Stimulated activated CD4-positive, alpha-beta T cell treated with anti-CD3 and anti-CD28 coated beads, TNF-alpha, amount 100 ng/mL, for 48 hours (primary cell): ENCODE results near the gene EDEM3.
"Not testable (repeated sequence)": the region's sequence is repeated elsewhere in the genome, so short reads cannot be mapped to it uniquely, and the experiment has no call there.

Experiments used
- DNase-seq, 3 donors: peaks; one replicate each; pipeline ENCODE4 v3.0.0-alpha.2; 2020; ENCODE audit warnings: low read depth in 3 of 3

The EDEM3 gene, protein sequence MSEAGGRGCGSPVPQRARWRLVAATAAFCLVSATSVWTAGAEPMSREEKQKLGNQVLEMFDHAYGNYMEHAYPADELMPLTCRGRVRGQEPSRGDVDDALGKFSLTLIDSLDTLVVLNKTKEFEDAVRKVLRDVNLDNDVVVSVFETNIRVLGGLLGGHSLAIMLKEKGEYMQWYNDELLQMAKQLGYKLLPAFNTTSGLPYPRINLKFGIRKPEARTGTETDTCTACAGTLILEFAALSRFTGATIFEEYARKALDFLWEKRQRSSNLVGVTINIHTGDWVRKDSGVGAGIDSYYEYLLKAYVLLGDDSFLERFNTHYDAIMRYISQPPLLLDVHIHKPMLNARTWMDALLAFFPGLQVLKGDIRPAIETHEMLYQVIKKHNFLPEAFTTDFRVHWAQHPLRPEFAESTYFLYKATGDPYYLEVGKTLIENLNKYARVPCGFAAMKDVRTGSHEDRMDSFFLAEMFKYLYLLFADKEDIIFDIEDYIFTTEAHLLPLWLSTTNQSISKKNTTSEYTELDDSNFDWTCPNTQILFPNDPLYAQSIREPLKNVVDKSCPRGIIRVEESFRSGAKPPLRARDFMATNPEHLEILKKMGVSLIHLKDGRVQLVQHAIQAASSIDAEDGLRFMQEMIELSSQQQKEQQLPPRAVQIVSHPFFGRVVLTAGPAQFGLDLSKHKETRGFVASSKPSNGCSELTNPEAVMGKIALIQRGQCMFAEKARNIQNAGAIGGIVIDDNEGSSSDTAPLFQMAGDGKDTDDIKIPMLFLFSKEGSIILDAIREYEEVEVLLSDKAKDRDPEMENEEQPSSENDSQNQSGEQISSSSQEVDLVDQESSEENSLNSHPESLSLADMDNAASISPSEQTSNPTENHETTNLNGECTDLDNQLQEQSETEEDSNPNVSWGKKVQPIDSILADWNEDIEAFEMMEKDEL

DNA sequence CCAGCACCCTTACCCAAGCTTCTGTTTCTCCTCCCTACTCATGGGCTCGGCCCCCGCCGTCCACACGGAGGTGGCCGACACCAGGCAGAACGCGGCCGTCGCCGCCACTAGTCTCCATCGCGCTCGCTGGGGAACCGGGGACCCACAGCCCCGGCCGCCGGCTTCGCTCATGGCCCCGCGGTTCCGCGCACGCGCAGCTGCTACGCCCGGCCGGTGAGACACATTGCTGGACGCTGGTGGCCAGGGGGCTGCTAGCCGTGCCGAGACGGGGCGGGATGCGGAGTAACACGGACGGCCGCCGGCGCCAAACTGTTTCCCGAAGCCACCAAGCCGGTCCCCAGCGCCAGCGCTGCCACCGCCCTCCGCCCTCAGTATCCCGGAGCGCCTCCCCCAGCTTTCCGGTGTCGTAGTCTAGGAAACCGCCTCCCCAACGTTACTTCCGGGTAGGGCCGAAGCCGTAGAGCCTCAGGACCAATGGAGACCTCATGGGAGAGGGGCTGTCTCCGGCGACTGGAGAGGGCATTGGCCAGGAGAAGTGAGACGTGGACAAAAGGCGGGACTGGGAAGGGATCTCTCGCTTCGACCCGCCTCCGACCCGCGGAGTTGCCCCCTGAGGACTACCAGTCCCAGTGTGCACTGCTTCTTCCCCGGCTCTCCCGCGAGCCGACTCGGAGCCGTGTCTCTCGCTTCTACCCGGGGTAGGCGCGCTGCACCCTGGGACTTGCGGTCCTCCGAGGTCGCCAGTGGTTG, at the start of gene EDEM3:
TSS of gene EDEM3 (minus strand) at position 383 of the 750 bp plus-strand sequence. CDS start at position 171, 212 bp downstream.
- peak; percentile 91 to 97 (median 94) for DNase-seq

DNA sequence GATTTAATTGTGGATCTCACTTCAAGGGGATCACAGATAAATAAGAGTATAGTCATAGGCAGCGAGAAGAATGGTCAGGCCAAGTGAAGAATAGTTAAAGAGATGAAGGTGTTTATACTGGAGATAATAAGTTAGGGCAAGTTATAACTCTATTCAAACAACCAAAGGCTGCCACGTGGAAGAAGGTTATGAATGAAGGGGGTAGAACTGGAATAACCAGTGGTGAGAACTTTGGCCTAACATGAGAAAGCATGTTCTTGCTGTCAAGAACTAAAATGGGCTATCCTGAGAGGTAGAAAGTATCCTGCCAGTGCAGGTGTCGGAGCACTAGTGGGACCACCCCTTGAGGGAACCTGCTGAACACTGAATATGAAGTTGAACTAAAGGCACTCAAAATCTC, 49.6 kb upstream of the EDEM3 start:
- no peak for DNase-seq

DNA sequence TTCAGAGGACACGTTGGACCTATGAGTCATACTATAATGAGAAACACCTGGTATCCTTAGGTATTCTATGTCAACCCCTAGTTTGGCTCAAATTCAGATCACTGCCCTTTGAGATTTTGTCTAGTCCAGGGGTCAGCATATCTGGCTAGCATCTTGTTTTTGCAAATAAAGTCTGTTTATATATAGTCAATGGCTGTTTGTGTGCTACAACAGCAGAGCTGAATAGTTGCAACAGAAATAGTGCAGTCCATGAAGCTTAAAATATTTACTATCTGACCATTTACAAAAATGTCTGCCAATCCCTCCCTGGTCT, 48.5 kb upstream of the EDEM3 start:
- no peak for DNase-seq

DNA sequence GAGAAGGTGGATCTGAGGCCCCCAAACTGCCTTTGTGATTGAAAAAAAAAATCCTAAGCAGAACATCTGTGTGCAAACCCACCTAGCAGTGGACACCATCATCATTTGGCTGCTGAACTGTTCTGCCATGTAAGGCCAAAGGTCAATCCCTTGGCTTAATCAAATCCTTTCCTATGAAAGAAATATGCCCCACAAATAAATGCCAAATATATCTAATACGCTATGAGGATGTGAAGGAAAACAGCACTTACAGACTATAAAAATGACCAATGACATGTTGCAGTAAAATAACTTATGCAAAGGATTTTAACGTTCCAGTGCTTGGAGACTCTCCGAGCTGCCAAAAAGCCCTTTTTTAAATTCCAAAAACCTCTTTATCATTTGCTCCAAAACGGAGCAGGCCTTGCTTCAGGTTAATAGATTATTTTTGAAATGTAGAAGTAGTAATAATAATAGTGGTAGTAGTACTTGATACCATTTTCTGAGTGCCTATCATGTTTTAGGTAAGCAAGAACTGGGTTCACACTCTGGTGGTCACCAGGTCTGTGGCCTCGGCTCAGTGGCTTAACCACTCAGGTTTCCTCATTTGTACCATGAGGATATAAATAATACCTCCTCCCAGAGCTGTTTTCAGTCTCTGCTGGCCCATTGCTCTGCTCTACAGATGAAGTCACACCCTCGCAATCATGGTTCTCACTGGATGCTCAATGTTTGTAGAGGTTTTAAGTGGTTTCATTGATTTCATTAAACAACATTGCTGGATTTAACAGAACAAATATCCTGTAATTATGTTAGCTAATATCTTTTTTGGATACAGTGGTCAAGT, 47.9 kb upstream of the EDEM3 start:
- DNase-seq, result no peak

DNA sequence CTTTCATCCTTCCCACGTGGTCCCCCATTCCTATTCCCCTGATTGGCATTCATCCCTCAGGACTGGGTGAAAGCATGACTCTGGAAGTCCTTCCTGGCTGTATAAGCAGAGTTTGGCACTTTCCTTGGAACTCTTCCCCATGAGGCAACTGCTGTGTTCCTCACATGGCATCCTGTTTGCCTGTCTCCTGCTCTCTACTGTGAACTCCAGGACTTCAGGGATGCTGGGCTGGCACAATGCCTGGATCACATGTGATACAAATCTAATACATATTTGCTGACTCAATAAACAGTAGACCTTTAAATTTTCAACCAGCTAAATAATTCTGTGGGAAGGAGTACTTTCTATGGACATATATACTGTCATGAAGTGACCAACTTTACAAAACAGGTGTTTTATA, 46.8 kb upstream of the EDEM3 start:
- DNase-seq, result no peak

DNA sequence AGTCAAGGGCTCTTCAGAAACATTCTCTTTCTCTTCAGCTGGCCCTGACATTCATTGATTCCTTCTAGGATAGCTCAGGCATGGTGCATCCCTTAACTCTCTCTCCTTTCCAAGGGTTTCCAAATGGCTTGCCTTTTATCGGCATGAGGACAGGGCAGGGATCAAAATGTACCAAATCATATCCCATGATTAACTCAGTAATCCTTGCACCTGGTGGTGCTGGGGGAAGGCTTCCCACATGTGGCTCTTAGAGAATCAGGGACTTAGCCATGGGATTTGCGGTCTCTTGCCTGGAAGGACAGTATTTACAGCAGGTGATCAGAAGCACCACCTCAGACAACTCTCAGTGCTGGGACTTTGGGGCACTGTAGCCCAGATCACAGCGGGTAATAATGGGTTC, 46.2 kb upstream of the EDEM3 start:
- DNase-seq, result no peak

DNA sequence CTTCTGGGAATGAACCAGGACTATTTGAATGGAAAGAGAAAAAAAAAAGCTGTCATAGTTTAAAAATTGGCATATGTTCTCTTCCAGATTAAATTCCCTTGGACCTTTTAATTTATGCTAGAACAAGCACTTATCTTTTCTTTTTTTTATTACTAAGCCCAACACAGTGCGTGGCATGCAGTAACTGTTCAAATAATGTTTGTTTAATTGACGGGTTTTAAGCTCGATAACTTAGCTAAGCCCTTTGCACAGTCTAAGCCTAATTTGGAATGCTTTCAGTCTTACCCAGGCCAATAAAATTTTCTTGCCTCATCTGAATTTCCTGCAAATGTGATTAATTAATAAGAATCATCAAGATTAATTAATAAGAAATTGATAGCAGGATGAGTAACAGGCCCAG, 39.3 kb upstream of the EDEM3 start:
- no peak for DNase-seq

DNA sequence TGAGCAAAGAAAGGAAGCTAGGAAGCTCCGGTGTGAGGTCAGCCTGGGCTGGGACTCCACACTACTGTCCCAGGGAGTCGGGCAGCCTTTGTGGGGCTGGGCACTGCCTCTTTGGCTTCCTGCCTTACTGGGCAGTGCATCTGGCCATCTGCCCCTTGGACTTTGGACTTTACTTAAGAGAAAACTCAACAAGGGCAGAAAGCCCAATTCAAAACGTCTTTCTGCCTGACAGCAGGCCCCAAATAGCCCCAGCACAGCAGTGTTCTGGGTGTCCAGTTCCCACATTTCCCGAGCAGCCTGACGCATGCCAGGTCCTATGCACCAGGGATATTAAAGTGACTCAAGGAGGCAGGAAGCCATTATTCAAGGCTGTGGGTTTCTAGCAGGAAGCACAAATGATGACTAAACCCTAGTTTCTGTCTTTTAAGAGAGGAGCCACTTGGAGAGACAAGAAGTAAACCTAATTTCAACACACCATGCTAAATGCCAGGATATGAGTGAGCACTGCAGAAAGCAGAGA, 37.9 kb upstream of the EDEM3 start:
- DNase-seq, result no peak

DNA sequence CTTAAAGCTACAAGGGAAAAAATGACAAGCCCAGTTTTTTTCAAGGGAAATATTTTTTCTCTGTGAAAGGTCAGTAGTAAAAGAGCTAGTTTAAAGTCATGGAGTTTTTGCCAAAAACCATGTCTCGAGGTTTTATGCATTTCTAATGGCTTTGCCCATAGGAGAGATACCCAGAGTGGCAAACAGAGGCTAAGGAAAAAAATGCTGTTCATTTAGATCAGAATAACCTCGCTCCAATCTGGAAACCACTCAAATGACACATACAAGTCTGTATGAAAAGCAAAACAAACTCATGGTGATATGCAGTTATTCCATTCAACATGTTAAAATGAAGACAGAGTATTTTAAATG, 36.9 kb upstream of the EDEM3 start:
- DNase-seq, result no peak

DNA sequence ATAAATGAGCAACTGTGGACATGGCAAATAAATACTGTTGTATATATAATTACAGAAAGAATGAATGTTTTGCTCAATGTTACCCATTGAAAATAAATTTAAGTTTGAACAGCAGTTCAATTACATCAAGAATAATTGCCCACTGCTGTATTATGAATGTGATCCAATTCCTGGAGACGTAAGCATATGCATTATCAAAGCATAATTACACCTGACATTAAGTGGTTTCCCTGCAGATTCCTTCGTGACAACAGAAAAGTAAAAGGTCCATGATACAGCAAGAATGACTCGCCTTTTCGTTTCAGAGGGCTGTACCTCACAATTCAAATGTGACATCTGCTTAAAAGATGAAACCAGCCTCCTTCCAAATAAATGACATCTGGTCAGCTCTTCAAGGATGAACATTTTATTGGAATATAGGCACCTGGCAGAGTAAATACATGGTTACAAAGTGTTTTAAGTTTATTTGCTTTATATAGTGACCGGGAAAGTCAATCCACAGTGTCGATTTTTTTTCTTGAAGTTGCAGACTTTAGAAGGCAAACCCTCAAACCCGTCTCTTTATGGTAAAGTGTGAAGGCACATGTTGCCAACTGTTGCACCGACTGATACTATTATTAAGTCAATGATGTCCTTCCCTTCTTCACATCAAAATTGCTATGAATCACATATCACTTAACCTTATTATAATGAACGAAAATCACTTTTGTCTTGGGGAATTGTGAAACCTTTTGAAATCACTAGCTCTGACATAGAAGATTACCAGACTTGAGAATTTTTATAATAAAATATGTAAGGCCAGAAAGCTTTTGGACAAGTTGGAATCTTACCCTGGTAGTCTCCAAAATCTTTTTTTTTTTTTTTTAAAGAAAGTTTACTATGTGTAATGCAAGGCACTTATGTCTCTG, 36.2 kb upstream of the EDEM3 start:
- DNase-seq, result no peak

DNA sequence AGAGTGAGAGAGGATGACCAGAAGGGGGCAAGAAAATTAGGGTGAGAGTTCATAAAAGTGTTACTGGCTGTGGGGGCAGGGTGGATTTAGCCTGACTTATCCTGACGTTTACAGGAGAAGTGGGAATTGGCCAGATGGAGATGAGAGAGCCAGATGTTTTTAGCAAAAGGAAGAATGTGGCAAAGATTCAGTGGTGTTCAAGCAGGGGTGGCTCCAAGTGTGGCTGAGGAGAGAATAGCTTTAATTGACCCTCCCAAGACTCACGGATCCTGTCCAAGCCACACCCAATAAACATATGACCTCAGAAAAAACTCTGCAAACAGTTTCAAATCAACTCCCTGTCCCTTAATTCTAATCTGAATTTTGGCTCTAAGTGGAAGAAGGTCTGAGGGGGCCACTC, 35.2 kb upstream of the EDEM3 start:
- DNase-seq, result no peak

DNA sequence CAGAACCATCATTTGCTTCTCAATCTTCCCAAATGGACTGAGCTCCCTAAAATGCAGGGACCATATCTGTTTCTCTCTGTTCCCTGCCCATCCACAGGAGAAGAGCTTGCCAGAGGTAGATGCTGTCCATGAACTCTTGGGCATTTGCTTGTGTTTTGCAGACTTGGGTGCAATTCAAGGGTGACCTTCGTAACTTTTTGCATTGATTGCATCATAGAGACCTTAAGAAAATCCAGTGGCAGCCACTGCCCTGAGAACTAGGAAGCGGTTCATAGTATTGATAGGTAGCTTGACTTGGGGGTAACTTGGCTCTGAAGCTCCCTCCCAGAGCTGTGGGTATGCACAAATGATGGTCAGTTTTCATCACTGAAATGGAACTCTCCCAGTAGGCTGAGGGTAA, 34.3 kb upstream of the EDEM3 start:
- DNase-seq, result no peak

DNA sequence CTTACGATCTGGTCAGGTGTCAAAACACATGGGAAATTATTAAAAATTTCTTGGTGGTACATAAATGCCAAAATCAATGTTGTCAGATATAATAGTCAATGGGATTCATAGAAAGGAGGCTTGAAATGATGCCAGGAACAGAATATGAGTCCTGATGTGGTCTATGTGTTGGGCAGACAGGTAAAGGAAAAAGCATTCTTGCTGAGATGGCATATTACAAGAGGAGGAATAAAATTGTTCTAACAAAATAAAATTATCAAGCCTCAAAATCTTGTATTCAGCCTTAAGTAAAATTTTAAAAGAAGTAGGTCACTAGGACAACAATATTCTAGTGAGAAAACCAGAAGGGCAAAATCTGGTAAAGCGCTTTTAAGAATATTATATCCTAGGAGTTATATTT, 30.9 kb upstream of the EDEM3 start:
- no peak for DNase-seq

DNA sequence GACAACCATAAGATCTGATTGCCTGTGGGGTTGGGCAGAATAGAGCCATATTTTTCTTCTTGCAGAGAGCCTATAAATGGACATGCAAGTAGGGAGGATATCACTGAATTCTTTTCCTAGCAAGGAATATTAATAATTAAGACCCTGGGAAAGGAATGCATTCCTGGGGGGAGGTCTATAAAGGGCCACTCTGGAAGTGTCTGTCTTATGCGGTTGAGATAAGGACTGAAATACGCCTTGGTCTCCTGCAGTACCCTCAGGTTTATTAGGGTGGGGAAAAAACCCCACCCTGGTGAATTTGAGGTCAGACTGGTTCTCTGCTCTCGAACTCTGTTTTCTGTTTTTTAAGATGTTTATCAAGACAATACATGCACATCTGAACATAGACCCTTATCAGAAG, 29.1 kb upstream of the EDEM3 start:
- not testable (repeated sequence) for DNase-seq

DNA sequence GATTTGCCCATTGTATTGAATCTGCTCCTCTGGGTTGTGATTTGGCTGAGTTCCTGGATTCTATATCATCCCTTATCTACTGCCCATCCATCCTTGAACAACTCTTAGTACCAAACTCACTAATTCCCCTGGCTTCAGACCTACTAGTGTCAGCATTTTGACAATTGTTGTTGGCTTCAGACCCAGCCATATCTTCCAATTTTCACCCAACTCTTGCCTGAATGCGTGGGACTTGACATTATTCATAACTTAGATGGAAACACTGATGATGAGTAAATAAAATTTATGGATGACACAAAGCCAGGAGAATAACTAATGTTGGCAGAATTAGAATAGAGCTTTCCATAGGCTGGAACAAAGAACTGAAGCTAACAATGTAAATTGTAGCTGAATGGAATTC, 27.3 kb upstream of the EDEM3 start:
- no peak for DNase-seq

DNA sequence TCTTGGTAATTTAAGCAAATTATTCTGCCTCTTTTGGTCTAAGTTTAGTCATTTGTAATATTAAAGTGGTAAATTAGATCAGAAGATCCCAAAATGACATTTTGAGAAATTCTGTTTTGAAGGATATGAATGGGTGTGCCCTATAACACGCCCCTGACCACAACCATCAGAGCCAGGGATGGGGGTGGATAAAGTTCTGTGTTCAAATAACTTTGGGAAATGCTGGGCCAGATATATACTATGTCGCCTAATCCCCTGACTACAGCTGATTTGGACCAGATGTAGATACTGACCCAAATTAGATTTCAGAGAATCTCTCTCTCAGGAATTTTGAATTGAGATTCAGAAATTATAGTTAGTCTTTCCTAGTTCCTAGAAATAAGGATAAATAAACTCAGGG, 21.2 kb upstream of the EDEM3 start:
- no peak for DNase-seq

DNA sequence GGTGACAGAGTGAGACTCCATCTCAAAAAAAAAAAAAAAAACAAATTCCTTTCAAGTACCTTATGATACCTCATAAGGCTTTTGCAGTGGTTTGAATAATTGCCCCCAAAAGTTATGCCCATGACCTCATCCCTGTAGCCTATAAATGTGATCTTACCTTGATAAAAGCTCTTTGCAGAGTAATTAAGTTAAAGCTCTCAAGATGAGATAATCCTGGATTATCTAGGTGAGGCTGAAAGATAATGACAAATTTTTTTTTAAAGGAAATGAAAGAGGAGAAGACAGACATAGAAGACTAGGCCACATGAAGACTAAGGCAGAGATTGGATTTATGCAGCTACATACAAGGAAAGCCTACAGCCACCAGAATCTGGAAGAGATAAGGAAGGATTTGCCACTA, 20.7 kb upstream of the EDEM3 start:
- no peak for DNase-seq

DNA sequence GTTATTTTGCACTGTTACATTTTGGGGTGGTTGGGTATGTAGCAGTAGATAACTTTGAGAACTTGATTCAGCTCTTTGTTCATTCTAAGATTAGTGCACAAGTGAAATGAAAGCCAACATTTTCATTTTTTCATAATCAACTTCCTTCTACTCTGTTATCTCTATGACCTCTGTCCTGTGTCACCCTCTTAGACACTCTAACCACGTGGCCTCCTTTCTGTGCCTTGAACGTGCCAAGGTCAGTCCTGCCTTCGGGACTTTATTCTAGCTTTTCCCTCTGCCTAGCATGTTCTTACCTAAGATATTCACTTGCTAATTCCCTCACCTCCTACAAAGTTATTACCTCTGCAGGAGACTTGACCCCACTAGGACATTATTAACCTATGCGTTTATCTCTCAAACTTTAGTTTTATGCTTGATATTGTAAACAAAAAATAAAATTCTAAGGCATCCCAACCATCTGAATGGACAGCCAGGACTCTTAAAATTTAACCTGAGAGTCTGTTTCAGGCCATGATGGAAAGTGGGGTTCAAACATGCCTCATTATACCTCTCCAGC, 19.2 kb upstream of the EDEM3 start:
- no peak for DNase-seq

DNA sequence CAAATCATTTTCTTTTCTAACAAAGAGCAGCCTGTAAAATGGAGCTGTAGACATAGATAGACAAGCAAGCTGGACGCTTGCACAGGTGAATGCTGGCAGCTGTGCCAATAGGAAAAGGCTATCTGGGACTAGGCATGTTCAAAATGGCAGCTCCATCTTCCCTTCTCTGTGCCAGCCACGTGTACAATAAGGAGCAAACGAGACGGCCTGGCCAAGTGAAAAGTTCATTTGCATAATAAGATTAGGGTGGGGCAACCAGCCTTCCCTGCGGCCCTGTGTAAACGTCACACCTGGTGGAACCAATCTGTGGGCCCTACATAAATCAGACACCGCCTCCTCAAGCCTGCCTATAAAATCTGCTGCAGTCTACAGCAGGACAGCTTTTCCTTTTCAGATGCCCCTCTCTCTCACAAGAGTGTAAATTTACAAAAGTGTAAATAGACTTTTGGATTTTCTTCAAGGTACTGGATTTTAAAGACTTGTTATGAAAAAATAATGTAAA, 16.6 kb upstream of the EDEM3 start:
- DNase-seq, result no peak
